Liver (tissue), 9 donors: ENCODE measurements around the gene CA10. TPM values are rescaled to one million over a fixed set of nuclear protein-coding genes. Genes with fewer than 3 reads are reported as not detected.

ENCODE experiments used
- DNase-seq: peaks from one replicate; pipeline ENCODE4 v3.0.0-alpha.2; 2017; ENCODE audit warnings: low spot score
- H3K27ac ChIP-seq, 2 donors: one replicate each; pipeline ENCODE4 v1.7.0; 2013; ENCODE audit warnings: inconsistent platforms in 2 of 2, low read length in 2 of 2, control low read depth in 1 of 2, low read depth in 1 of 2, mild to moderate bottlenecking in 1 of 2
- H3K27me3 ChIP-seq, 4 donors: one replicate each; pipeline versions ENCODE4 v1.6.1 to v1.7.0; 2013; ENCODE audit warnings: low read length in 3 of 4, inconsistent platforms in 1 of 4, mild to moderate bottlenecking in 1 of 4, moderate library complexity in 1 of 4; ENCODE audit not compliant: control insufficient read depth in 4 of 4, insufficient read depth in 4 of 4
- H3K36me3 ChIP-seq, 4 donors: one replicate each; pipeline versions ENCODE4 v1.6.1 to v1.7.0; 2013; ENCODE audit warnings: low read length in 3 of 4, mild to moderate bottlenecking in 3 of 4, low read depth in 1 of 4, moderate library complexity in 1 of 4; ENCODE audit not compliant: control insufficient read depth in 4 of 4, insufficient read depth in 3 of 4
- H3K4me1 ChIP-seq, 4 donors: one replicate each; pipeline versions ENCODE4 v1.6.1 to v1.7.0; 2013; ENCODE audit warnings: low read length in 3 of 4, mild to moderate bottlenecking in 3 of 4, moderate library complexity in 1 of 4; ENCODE audit not compliant: control insufficient read depth in 4 of 4, insufficient read depth in 4 of 4
- H3K4me3 ChIP-seq, 3 donors: one replicate each; pipeline versions ENCODE4 v1.6.1 to v1.7.0; 2013; ENCODE audit warnings: low read length in 3 of 3, control low read depth in 1 of 3, low read depth in 1 of 3, mild to moderate bottlenecking in 1 of 3
- H3K9ac ChIP-seq, 2 donors: one replicate each; pipeline ENCODE4 v1.7.0; 2013; ENCODE audit warnings: low read length in 2 of 2, mild to moderate bottlenecking in 2 of 2, moderate library complexity in 2 of 2, control low read depth in 1 of 2, low read depth in 1 of 2
- H3K9me3 ChIP-seq, 4 donors: one replicate each; pipeline versions ENCODE4 v1.6.1 to v1.7.0; 2013; ENCODE audit warnings: low read length in 3 of 4; ENCODE audit not compliant: control insufficient read depth in 4 of 4
- ATF3 ChIP-seq: IDR thresholded peaks from 2 replicates; pipeline ENCODE4 v1.6.1; 2016; ENCODE audit warnings: antibody characterized with exemption
- CTCF ChIP-seq: fragments of 150-350 bp; IDR thresholded peaks from 2 replicates; pipeline ENCODE4 v1.5.1; 2017; ENCODE audit warnings: improper control_type of control experiment, low read depth, low read length; ENCODE audit not compliant: missing input control
- EGR1 ChIP-seq, 2 donors: IDR thresholded peaks; 2 replicates each; pipeline ENCODE4 v1.6.1; 2016 to 2018; ENCODE audit warnings: antibody characterized with exemption in 2 of 2, low read depth in 2 of 2
- FOXA1 ChIP-seq: IDR thresholded peaks from 2 replicates; pipeline ENCODE4 v1.6.1; 2016; ENCODE audit warnings: antibody characterized with exemption
- FOXA2 ChIP-seq: IDR thresholded peaks from 2 replicates; pipeline ENCODE4 v1.6.1; 2016; ENCODE audit warnings: antibody characterized with exemption
- GABPA ChIP-seq, 2 donors: IDR thresholded peaks in 1 of 2; conservative IDR thresholded peaks in 1 of 2; 2 replicates each; pipeline ENCODE4 v1.6.1; 2016; ENCODE audit warnings: antibody characterized with exemption in 2 of 2, mild to moderate bottlenecking in 1 of 2, moderate library complexity in 1 of 2
- HNF4A ChIP-seq, 2 donors: conservative IDR thresholded peaks; 2 replicates each; pipeline ENCODE4 v1.6.1; 2016; ENCODE audit warnings: antibody characterized with exemption in 2 of 2, mild to moderate bottlenecking in 2 of 2
- HNF4G ChIP-seq: IDR thresholded peaks from 2 replicates; pipeline ENCODE4 v1.6.1; 2016; ENCODE audit warnings: antibody characterized with exemption
- JUND ChIP-seq, 2 donors: IDR thresholded peaks; 2 replicates each; pipeline ENCODE4 v1.6.1; 2016; ENCODE audit warnings: antibody characterized with exemption in 2 of 2
- MAX ChIP-seq: IDR thresholded peaks from 2 replicates; pipeline ENCODE4 v1.6.1; 2016; ENCODE audit warnings: antibody characterized with exemption
- NR2F2 ChIP-seq: IDR thresholded peaks from 2 replicates; pipeline ENCODE4 v1.6.1; 2016; ENCODE audit warnings: antibody characterized with exemption
- RAD21 ChIP-seq, 2 donors: IDR thresholded peaks; 2 replicates each; pipeline ENCODE4 v1.6.1; 2016; ENCODE audit warnings: antibody characterized with exemption in 2 of 2, mild to moderate bottlenecking in 2 of 2
- REST ChIP-seq: IDR thresholded peaks from 2 replicates; pipeline ENCODE4 v1.6.1; 2016; ENCODE audit warnings: antibody characterized with exemption, mild to moderate bottlenecking
- RXRA ChIP-seq, 2 donors: IDR thresholded peaks; 2 replicates each; pipeline ENCODE4 v1.6.1; 2017 to 2018; ENCODE audit warnings: antibody characterized with exemption in 2 of 2, mild to moderate bottlenecking in 1 of 2
- SP1 ChIP-seq: IDR thresholded peaks from 2 replicates; pipeline ENCODE4 v1.6.1; 2018; ENCODE audit warnings: antibody characterized with exemption, mild to moderate bottlenecking
- TAF1 ChIP-seq: conservative IDR thresholded peaks from 2 replicates; pipeline ENCODE4 v1.6.1; 2016; ENCODE audit warnings: antibody characterized with exemption, mild to moderate bottlenecking
- YY1 ChIP-seq: IDR thresholded peaks from 2 replicates; pipeline ENCODE4 v1.6.1; 2016; ENCODE audit warnings: antibody characterized with exemption, mild to moderate bottlenecking
- ZBTB33 ChIP-seq: IDR thresholded peaks from 2 replicates; pipeline ENCODE4 v1.6.1; 2016; ENCODE audit warnings: antibody characterized with exemption
- WGBS: extraction: QIAGEN DNeasy Blood & Tissue Kit; methylation state at CpG from one replicate; pipeline ENCODE4 v1.1.7; 2013; 5-methylcytosine and 5-hydroxymethylcytosine counted together
- polyA plus RNA-seq, 2 donors: library from polyadenylated mRNA; stranded (reverse) in 1 of 2; unstranded in 1 of 2; fragments of 200-250 nt in 1 of 2; fragments of >200 nt in 1 of 2; fragmentation: Nextera tagmentation in 1 of 2; extraction: Ambion mirVana in 1 of 2; gene quantifications; one replicate each; pipeline versions ENCODE4 v1.2.1 to v1.2.3, GENCODE V29; 2013 to 2015
- total RNA-seq, 2 donors: library from RNA; depleted of rRNA; stranded (reverse); fragments of >200 nt; gene quantifications; one replicate each; pipeline ENCODE4 v1.2.3, GENCODE V29; 2014
- donor health status: healthy.
- donor health status: healthy.
- donor health status: healthy.
- donor health status: healthy.
- donor health status: healthy.

CA10 gene
- total and polyA plus RNA-seq, 4 donors, result 0.05 TPM; not detected in 3

- DNase-seq, result no peak
- TF ChIP-seq EGR1 (IDR thresholded peaks at IDR 0.05; ENCODE audit: low read depth in 2 of 2) (no peak), ATF3 (no peak), MAX (no peak), HNF4G (no peak), RXRA (IDR thresholded peaks at IDR 0.05) (no peak), FOXA1 (no peak), HNF4A (conservative IDR thresholded peaks at IDR 0.05) (no peak), GABPA (IDR thresholded peaks at IDR 0.05 in 1 of 2, conservative IDR thresholded peaks at IDR 0.05 in 1 of 2) (no peak), FOXA2 (no peak), NR2F2 (no peak), ZBTB33 (no peak), SP1 (no peak), RAD21 (IDR thresholded peaks at IDR 0.05) (no peak), TAF1 (no peak), REST (no peak), YY1 (no peak), CTCF (no peak), JUND (IDR thresholded peaks at IDR 0.05) (no peak)
- WGBS, result 54% methylated on average over 3 of the region's 3 CpGs
- H3K4me3 ChIP-seq, result no peak overlapping the region
- H3K9ac ChIP-seq, result no peak overlapping the region
- no peaks in the 10 kb centered on the region for H3K9me3 ChIP-seq
- H3K27me3 ChIP-seq, result peaks cover 0 to 6% (median 2%) of the 10 kb centered on the region in 4 donors
- no peaks in the 10 kb centered on the region for H3K36me3 ChIP-seq
- H3K27ac ChIP-seq, result no peak overlapping the region
- H3K4me1 ChIP-seq, result no peaks in the 10 kb centered on the region
These were observed 310.1 kb downstream of the CA10 start for GRCh38 chr17:51848451-51848850.
